Fibroblast of lung (primary cell): ENCODE measurements around the gene CAPZB.

ENCODE experiments used
- EZH2 ChIP-seq: IDR thresholded peaks from 2 replicates; pipeline ENCODE4 v1.5.1; 2012; ENCODE audit warnings: low read length, control low read depth, mild to moderate bottlenecking; ENCODE audit errors: missing control alignments
- TF ChIP-seq, protein P1 (sequence below), 2 donors: IDR thresholded peaks in 1 of 2; conservative IDR thresholded peaks in 1 of 2; 1 replicate in 1 of 2; 2 replicates in 1 of 2; pipeline ENCODE4 v1.5.1; 2011 to 2012; ENCODE audit warnings: low read length in 2 of 2, control low read depth in 1 of 2, inconsistent platforms in 1 of 2, low read depth in 1 of 2, mild to moderate bottlenecking in 1 of 2

DNA sequence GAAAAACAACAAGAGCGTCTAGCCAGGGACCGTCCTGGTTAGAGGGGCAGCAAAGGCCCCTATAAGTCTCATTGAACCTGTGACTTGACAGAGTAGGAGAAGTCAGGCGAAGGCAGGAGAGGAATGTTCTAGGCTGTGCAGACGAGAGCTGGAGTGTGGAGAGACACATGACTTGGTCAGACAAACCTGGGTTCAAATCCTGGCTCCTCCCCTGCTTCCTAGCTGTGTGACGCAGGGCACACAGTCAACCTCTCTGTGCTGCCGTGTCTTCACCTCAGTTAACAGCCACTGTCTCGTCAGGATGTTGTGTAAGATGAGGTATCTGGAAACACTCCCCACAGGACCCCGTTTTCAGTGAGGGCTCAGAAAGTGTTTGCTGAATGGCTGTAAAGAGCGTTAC lies 157.6 kb downstream of the CAPZB start:
- TF ChIP-seq, protein P1, sequence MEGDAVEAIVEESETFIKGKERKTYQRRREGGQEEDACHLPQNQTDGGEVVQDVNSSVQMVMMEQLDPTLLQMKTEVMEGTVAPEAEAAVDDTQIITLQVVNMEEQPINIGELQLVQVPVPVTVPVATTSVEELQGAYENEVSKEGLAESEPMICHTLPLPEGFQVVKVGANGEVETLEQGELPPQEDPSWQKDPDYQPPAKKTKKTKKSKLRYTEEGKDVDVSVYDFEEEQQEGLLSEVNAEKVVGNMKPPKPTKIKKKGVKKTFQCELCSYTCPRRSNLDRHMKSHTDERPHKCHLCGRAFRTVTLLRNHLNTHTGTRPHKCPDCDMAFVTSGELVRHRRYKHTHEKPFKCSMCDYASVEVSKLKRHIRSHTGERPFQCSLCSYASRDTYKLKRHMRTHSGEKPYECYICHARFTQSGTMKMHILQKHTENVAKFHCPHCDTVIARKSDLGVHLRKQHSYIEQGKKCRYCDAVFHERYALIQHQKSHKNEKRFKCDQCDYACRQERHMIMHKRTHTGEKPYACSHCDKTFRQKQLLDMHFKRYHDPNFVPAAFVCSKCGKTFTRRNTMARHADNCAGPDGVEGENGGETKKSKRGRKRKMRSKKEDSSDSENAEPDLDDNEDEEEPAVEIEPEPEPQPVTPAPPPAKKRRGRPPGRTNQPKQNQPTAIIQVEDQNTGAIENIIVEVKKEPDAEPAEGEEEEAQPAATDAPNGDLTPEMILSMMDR (conservative IDR thresholded peaks at IDR 0.05 in 1 of 2, IDR thresholded peaks at IDR 0.05 in 1 of 2; ENCODE audit: low read depth in 1 of 2, low read length in 2 of 2): no peak
- no peak for TF ChIP-seq EZH2
